GM13977 (cell line): ENCODE data around the gene MSLN.

ENCODE experiments used
- DNase-seq: peaks from one replicate; pipeline ENCODE4 v3.0.0; 2012; ENCODE audit warnings: low spot score
- in situ Hi-C: fragments of 300-500 bp; cut with MboI; formaldehyde crosslinking; loops from one replicate; pipeline ENCODE4 v1.12.0; 2022; ENCODE audit warnings: low sequenced_read_pairs, low pct_unique_long_range_greater_than_20kb, mixed read lengths, inconsistent platforms; ENCODE audit not compliant: unreplicated experiment
- TF ChIP-seq, protein P1 (sequence below): IDR thresholded peaks from 2 replicates; pipeline ENCODE4 v1.5.1; 2012; ENCODE audit warnings: mild to moderate bottlenecking, control low read depth; ENCODE audit not compliant: insufficient read depth; ENCODE audit errors: extremely low read depth, missing control alignments

The MSLN gene

GRCh38 chr16:783404-784161 is 23.0 kb downstream of the MSLN start:
- TF ChIP-seq, protein P1, sequence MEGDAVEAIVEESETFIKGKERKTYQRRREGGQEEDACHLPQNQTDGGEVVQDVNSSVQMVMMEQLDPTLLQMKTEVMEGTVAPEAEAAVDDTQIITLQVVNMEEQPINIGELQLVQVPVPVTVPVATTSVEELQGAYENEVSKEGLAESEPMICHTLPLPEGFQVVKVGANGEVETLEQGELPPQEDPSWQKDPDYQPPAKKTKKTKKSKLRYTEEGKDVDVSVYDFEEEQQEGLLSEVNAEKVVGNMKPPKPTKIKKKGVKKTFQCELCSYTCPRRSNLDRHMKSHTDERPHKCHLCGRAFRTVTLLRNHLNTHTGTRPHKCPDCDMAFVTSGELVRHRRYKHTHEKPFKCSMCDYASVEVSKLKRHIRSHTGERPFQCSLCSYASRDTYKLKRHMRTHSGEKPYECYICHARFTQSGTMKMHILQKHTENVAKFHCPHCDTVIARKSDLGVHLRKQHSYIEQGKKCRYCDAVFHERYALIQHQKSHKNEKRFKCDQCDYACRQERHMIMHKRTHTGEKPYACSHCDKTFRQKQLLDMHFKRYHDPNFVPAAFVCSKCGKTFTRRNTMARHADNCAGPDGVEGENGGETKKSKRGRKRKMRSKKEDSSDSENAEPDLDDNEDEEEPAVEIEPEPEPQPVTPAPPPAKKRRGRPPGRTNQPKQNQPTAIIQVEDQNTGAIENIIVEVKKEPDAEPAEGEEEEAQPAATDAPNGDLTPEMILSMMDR: no peak
- in situ Hi-C loops: no loop called here
- no peak for DNase-seq

DNA sequence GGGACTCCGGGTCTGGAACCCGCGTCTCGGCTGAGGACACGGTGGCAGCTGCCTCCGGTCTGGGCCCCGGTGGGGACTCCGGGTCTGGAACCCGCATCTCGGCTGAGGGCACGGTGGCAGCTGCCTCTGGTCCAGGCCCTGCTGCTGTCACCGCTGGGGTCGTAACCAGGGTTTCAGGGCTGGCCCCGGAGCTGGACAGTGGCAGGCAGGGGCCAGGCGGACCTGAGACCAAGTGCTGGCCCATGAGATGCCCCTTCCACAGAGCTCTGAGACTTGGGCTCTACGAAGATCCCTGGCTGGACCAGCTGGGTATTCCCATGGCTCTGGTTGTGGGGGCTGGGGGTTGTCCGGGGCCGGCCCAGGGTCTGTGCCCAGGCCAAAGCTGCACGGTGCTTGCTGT is 23.9 kb downstream of the MSLN start:
- TF ChIP-seq, protein P1: no peak
- in situ Hi-C loops: no loop called here
- no peak for DNase-seq

- DNase-seq: peak; percentile 86
- in situ Hi-C loops: loop anchor here (5.0 kb wide), 1 partner anchor 74 kb away; no protein-coding TSS in a partner anchor
- TF ChIP-seq, protein P1: peak; percentile 95
Measured at GRCh38 chr16:785563-786535, 25.3 kb downstream of the MSLN start.

DNA sequence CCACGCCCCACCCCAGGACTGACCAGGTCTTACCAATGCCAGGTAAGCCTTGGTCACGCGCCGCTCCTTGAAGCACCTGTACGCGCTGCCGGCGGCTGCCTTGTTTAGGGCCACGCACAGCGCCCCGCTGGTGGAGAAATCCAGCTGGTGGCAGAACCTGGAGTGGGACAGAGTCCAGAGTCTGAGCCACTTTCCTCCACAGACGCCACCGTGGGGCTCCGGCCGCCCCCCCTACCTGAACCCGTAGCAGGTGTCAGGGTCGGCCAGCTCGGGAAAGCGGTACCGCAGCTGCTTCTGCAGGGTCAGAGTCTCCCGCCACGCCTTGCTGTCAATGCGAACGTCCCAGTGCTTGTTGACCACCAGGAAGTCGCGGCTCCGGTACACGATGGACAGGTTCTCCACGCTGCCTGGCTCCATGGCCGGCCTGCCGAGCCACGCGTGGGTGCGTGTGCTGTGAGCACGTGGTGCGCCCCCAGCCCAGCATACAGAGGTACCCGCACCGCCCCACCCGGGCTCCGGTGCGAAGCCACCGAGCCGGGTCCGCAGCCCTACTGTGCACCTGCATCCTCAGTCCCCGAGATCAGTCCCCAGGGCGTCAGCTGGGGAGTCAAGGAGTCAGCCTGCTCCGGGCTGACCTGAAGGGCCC is 26.9 kb downstream of the MSLN start:
- TF ChIP-seq, protein P1: no peak
- DNase-seq: no peak
- in situ Hi-C loops: loop anchor here (5.0 kb wide), 1 partner anchor 75 kb away; no protein-coding TSS in a partner anchor

- TF ChIP-seq, protein P1: no peak
- in situ Hi-C loops: loop anchor here (5.0 kb wide), 1 partner anchor 76 kb away; no protein-coding TSS in a partner anchor
- DNase-seq: no peak
Measured at GRCh38 chr16:787978-788398, 27.5 kb downstream of the MSLN start, which contains the start of gene RPUSD1. TSS of gene RPUSD1 (minus strand) at chr16:788381. CDS start at chr16:787737, 644 bp downstream.
